ENCODE measurements around the gene TRMT5.

DNA sequence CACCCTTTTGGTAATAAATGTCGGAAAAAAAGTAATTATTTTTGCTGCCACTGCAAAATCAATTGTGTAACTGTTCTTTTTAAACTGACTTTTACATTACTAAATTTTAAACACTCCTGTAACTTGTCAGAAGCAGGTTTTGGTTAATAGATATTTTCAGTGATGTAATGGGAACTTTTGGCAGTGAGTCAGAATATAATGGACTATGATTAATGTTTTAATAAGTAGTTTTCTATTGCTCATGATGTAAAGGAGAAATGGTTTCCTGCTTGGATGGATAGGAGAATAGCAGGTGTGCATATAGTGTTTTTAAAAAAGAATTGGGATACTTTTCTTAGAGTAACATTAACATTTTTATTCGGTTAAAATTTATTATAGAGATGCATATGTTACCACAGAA lies 58.8 kb downstream of the TRMT5 start:
- TF ChIP-seq POLR2A (IDR thresholded peaks at IDR 0.05; ENCODE audit: low read length), result no peak
- no peak for TF ChIP-seq GATA1 (IDR thresholded peaks at IDR 0.05; ENCODE audit: low read depth, low read length)
